ENCODE results near the gene ARHGAP29.
A peak's percentile ranks its signal among the peaks of the same experiment; 100 is the strongest.

ARHGAP29 gene

GRCh38 chr1:94237291-94238226 is at the start of gene ARHGAP29:
Gene ARHGAP29, minus strand, starts transcription at chr1:94237584. Its CDS starts 5,973 bp downstream, at chr1:94231611.
- DNase-seq, result peak; percentile 82

DNA sequence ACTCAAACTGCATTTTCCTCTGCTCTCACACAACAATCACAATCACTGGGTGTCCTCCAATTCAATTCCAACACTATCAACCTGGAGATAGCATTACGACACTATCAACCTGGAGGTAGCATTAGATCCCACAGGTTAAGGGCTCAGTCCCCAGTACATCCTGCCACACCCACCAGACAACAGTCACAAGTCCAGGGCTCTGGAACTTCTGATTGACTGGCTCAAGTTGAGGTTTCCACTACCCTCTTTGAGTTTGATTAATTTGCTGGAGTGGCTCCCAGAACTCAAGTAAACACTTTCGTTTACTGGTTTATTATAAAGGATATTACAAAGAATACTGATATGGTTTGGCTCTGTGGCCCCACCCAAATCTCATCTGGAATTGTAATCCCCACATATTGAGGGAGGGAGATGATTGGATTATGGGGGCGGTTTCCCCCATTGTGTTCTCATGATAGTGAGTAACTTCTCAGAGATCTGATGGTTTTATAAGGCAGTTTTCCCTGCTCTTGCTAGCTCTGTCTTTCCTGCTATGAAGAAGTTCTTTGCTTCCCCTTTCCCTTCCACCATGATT is 49.6 kb upstream of the ARHGAP29 start:
- DNase-seq, result no peak

DNA sequence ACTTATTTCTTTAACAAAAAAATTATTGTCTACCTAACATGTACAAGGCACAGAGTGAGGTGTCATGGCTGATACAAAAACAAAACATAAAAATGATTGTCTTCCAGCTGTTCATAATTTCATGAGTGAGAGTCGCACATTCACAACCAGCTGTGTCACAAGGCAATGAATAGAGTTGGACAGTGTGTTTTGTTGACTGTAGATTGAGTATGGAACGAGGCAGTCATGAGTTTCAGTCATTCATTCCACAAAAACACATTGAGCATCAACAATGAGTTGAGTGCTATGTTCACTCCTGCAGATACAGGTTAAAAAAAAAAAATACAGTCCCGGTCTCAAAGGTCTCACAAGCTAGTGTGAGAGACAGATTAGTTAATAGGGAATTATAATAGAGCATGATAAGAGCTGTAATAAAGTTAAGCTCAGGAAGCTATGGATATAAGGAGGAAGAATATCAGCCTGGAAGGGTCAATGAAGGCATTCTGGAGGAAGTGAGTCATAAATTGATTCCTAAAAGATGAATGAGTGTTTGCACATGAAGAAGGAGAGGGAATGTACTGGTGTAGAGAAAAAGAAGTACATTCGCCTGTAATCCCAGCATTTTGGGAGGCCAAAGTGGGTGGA is 47.8 kb upstream of the ARHGAP29 start:
- no peak for DNase-seq

- no peak for DNase-seq
Observed at GRCh38 chr1:94284476-94284875, 47.1 kb upstream of the ARHGAP29 start.

DNA sequence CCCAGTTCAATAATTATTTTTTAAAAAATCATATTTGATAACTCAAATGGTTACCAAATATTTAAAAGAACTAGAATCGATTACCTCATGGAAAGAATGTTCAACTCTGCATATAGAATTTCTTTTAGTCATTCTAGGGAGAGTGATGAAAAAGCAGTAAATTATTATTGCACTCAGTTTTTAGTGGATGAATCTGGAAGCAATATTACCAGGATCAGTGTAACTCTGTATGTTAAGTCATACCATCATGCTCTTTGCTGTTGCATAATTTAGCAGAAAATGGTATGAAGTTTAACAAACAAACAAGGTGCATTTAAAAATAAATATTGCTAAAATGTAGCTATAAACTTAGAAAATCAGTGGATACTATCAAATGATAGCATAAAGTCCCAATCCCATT is 46.1 kb upstream of the ARHGAP29 start:
- DNase-seq, result no peak

DNA sequence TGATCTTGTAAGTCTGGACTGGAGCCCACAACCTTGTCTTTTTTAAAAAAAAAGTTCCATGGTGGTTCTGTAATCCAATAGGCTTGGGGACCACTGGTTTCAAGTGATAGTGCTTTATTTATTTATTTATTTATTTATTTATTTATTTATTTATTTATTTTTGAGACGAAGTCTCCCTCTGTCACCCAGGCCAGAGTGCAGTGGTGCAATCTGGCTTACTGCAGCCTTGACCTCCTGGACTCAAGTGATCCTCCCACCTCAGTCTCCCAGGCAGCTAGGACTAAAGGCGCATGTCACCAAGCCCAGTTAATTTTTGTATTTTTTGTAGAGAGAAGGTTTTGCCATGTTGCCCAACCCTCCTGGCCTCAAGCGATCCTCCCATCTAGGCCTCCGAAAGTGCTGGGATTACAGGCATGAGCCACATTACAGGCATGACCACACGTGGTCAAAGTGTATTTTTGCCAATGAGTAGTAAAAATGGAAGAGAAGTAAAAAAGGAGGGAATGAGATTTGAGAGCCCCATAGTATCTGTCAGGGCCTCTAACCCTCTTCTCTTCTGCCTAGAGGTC is 44.8 kb upstream of the ARHGAP29 start:
- no peak for DNase-seq

GRCh38 chr1:94281361-94282142 is 44.2 kb upstream of the ARHGAP29 start:
- no peak for DNase-seq

DNA sequence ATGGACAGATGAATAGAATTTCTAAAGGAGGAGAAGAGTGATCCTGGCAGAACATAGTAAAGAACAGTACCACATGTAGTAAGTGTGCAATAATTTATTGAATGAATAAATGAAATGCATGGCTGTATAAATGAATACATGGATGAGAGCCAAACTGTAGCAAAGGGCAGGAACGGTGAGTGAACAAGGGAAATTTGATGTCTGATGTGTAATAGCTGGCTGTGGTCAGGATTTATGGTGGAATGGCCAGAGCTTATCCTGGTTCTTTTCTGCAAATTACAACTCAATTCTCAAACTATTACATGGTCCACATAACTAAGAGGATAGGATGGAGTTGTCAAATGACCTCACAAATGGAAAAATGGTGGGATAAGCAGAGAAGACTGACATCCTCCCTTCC is 43.2 kb upstream of the ARHGAP29 start:
- DNase-seq, result no peak

DNA sequence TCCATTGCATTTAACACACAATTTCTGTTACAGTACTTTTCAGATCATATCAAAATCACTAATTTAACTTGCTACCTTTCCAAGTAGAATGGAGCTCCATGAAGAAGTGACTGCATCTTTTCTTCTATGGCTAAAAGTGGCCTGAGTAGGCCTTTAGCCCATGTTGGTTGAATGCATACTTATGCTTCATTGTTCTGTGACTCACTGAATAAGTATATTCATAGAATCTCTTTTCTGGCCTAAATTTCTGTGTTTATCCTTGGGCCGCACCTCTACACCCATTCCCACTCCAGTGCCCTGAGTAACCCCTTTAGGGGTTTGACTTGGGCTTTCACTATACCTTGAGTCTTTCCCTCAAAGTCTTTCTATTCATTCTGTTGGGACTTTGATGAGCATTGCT is 42.1 kb upstream of the ARHGAP29 start:
- DNase-seq, result no peak

- DNase-seq, result no peak
Observed at GRCh38 chr1:94279038-94279437, 41.7 kb upstream of the ARHGAP29 start.

- no peak for DNase-seq
Observed at GRCh38 chr1:94276988-94277434, 39.6 kb upstream of the ARHGAP29 start.

- no peak for DNase-seq
Observed at GRCh38 chr1:94275083-94275482, 37.7 kb upstream of the ARHGAP29 start.

GRCh38 chr1:94274561-94274960 is 37.2 kb upstream of the ARHGAP29 start:
- DNase-seq, result no peak

GRCh38 chr1:94273111-94273510 is 35.7 kb upstream of the ARHGAP29 start:
- no peak for DNase-seq

DNA sequence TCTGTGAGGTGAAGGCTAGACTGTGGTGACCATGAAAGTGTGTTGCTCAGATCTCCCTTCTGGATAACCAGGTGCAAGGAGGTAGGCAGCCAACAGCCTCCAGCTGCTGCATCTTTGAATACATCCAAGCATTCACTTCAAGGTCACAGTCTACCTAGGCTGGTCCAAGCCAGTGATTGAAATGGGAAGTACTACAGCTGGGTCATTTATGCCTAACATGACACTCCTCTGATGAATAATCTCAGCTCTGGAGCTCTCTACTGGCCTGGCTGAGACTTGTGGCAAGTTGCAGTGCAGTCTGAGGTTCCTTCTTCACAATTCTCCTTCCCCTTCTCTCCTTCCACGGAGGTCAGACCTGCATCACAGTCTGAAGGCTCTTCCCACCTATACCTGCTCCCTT is 35.0 kb upstream of the ARHGAP29 start:
- no peak for DNase-seq

- DNase-seq, result no peak
Observed at GRCh38 chr1:94271373-94271772, 34.0 kb upstream of the ARHGAP29 start.

DNA sequence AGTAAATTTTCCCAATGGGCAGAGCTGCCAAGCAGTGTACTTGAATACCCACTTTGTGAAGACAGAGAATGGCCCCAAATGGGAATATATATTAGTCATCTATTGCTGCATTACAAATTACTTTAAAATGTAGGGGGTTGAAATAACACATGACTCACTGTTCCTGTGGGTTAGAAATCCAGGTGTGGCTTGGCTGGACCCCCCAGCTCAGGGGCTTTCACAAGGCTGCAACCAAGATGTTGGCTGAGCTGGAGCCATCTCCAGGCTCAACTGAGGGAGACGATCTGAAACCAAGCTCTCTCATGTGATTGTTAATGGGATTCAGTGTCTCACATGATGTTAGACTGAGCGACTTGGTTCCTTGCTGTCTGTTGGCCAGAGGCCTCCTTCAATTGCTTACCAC is 33.4 kb upstream of the ARHGAP29 start:
- no peak for DNase-seq

GRCh38 chr1:94269921-94270320 is 32.5 kb upstream of the ARHGAP29 start:
- no peak for DNase-seq

DNA sequence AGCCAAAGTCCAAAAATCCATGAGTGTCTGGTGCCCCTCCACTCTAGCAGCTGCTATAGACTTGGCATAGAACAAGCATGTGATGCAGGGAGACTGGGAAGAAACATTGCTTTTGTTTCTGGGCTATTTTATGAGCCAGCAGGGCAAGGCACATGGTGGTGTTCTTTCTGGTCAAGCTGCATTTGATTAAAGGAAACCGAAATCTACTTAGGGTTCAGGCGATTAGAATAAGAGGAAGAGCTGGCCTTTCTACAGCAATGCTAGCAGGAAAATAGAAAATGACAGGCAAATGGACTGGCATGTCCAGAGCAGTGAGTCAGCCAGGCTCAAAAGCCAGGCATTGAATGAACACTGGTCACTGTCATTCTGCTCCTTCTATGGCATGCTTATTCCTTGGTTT is 28.5 kb upstream of the ARHGAP29 start:
- no peak for DNase-seq

DNA sequence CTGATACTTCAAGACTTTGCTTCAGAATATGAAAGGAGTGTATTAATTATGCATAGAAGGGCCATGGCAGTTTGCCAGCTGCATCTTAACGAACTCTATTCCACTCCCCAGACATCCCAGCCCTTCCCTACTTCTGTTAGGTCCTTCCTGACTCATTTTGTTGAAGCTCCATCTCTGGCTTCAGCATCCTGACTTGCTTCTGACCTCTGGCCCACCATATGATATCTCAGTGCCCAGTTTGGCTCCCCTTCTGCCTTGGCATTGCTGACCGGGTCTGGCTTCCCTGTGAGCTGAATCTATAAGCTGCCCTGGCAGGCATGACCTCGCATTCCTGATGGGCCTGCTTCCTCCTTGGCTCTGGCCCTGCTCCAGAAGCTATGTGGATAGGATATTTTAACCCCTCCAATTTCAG is 27.6 kb upstream of the ARHGAP29 start:
- no peak for DNase-seq

- DNase-seq, result no peak
Observed at GRCh38 chr1:94260635-94261387, 23.4 kb upstream of the ARHGAP29 start.

Data from NCI-H1105 treated with DMSO at 0.1 percent for 48 hours (cell line).